Panc1 (cell line): ENCODE measurements around the gene ANKH. TPM values are rescaled to one million over a fixed set of nuclear protein-coding genes. Genes with fewer than 3 reads are reported as not detected.

Experiments
- ATAC-seq: fragments of 200-7000 bp; cut with Tn5 transposase; 2 replicates; pipeline ENCODE4 v1.9.1; 2020; ENCODE audit warnings: mild to moderate bottlenecking, moderate library complexity
- BruUV-seq: library from RNA; stranded (reverse); fragments of 400-500 nt; replicated peaks from 2 replicates; lab custom pipeline; 2021; lab: Mats Ljungman, UMichigan
- CTCF ChIA-PET: fragments of 300-600 bp; sonication (Branson Sonifier 250); formaldehyde crosslinking; loops from one replicate; lab custom pipeline; 2022; ENCODE audit warnings: antibody characterized with exemption; lab: Charles Lee
- POLR2A ChIA-PET: fragments of 300-600 bp; sonication (Branson Sonifier 250); formaldehyde crosslinking; loops from one replicate; lab custom pipeline; 2022; ENCODE audit warnings: antibody characterized with exemption; lab: Charles Lee
- DNase-seq: peaks from one replicate; pipeline ENCODE4 v3.0.0-alpha.2; 2010; ENCODE audit warnings: low read depth, low spot score
- H3K27ac ChIP-seq: 2 replicates; pipeline ENCODE4 v1.5.1; 2011; ENCODE audit warnings: mild to moderate bottlenecking, low read length, inconsistent platforms
- H3K27me3 ChIP-seq: fragments of 200-500 bp; sonication (Bioruptor generic); 2 replicates; pipeline ENCODE4 v1.6.0; 2014; ENCODE audit warnings: low read length, inconsistent platforms; ENCODE audit not compliant: control insufficient read depth, insufficient read depth
- H3K36me3 ChIP-seq: fragments of 200-500 bp; sonication (Bioruptor generic); 2 replicates; pipeline ENCODE4 v1.5.1; 2014; ENCODE audit warnings: inconsistent platforms, mild to moderate bottlenecking, low read length, moderate library complexity; ENCODE audit not compliant: control insufficient read depth, insufficient read depth
- H3K4me1 ChIP-seq: 2 replicates; pipeline ENCODE4 v1.5.1; 2011; ENCODE audit warnings: inconsistent platforms, mild to moderate bottlenecking, low read length, moderate library complexity; ENCODE audit not compliant: control insufficient read depth, insufficient read depth
- H3K4me3 ChIP-seq, 2 experiments: 2 replicates each; pipeline ENCODE4 v1.5.1; 2011 to 2012; ENCODE audit warnings: low read depth in 2 of 2, low read length in 2 of 2, mild to moderate bottlenecking in 2 of 2, inconsistent platforms in 1 of 2, moderate library complexity in 1 of 2
- H3K9me3 ChIP-seq: fragments of 200-500 bp; sonication (Bioruptor generic); 2 replicates; pipeline ENCODE4 v1.5.1; 2014; ENCODE audit warnings: low read depth, mild to moderate bottlenecking, inconsistent platforms, low read length, moderate library complexity; ENCODE audit not compliant: control insufficient read depth, insufficient read depth
- POLR2AphosphoS5 ChIP-seq: IDR thresholded peaks from 2 replicates; pipeline ENCODE4 v1.6.1; 2012; ENCODE audit warnings: mild to moderate bottlenecking, low read depth, low read length, moderate library complexity
- SIN3A ChIP-seq: IDR thresholded peaks from 2 replicates; pipeline ENCODE4 v1.6.1; 2012; ENCODE audit warnings: low read depth, mild to moderate bottlenecking, low read length, moderate library complexity, borderline replicate concordance; ENCODE audit not compliant: insufficient read depth
- TCF7L2 ChIP-seq: IDR thresholded peaks from 2 replicates; pipeline ENCODE4 v1.6.1; 2011; ENCODE audit warnings: mild to moderate bottlenecking, low read depth, low read length, inconsistent platforms
- in situ Hi-C: cut with HindIII; loops from 2 replicates; pipeline ENCODE4 v1.10.0; 2016; ENCODE audit warnings: low sequenced_read_pairs, low pct_unique_long_range_greater_than_20kb
- intact Hi-C: fragments of 100-400 bp; cut with micrococcal nuclease; formaldehyde crosslinking; loops from one replicate; pipeline ENCODE4 v1.10.0; 2022; ENCODE audit not compliant: unreplicated experiment
- total RNA-seq: library from RNA; stranded (reverse); gene quantifications from one replicate; pipeline ENCODE4 v1.2.1, GENCODE V29; 2021; ENCODE audit not compliant: unreplicated experiment
- TF ChIP-seq, protein P1 (sequence below), 2 experiments: IDR thresholded peaks; 2 replicates each; pipeline ENCODE4 v1.6.1; 2011 to 2012; ENCODE audit warnings: low read depth in 2 of 2, control low read depth in 1 of 2, low read length in 1 of 2, mild to moderate bottlenecking in 1 of 2, moderate library complexity in 1 of 2; ENCODE audit not compliant: insufficient read depth in 1 of 2
- TF ChIP-seq, protein P2 (sequence below): fragments of 450-650 bp; IDR thresholded peaks from 2 replicates; pipeline ENCODE4 v1.5.1; 2017; ENCODE audit warnings: mild to moderate bottlenecking

ANKH gene
- total RNA-seq, 1 experiment from 2014 or later = 11.2 TPM

DNA sequence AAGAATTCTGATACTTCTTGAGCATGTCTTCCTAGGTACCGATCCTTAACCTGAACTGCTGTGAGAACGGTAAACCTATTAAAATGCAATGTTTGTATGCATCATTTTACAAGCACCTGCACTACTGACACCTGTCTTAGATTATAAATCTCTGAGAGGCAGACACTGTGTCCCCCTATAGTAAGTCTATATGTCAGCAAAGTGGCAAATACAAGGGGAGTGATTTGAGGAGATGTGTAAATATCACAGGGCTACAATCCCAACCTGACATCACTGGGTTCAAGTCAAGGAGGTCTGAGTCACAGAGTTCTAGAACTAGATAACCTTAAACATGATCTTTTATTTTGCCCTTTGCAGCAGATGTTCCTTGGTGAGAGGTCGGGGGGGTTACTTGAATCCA, 64.1 kb downstream of the ANKH start:
- Histone ChIP-seq H3K4me1 (peaks cover 8% of the 10 kb centered on the region), H3K36me3 (no peaks in the 10 kb centered on the region), H3K27me3 (no peaks in the 10 kb centered on the region), H3K27ac (no peak overlapping the region), H3K9me3 (no peaks in the 10 kb centered on the region), H3K4me3 (no peak overlapping the region)
- intact Hi-C loops = no loop called here
- DNase-seq (no peak), ATAC-seq (no peak)
- ChIA-PET CTCF (no interaction called here), POLR2A (no interaction called here)
- in situ Hi-C loops = no loop called here
- TF ChIP-seq POLR2AphosphoS5 (no peak), TCF7L2 (no peak), SIN3A (no peak)
- TF ChIP-seq, protein P1, sequence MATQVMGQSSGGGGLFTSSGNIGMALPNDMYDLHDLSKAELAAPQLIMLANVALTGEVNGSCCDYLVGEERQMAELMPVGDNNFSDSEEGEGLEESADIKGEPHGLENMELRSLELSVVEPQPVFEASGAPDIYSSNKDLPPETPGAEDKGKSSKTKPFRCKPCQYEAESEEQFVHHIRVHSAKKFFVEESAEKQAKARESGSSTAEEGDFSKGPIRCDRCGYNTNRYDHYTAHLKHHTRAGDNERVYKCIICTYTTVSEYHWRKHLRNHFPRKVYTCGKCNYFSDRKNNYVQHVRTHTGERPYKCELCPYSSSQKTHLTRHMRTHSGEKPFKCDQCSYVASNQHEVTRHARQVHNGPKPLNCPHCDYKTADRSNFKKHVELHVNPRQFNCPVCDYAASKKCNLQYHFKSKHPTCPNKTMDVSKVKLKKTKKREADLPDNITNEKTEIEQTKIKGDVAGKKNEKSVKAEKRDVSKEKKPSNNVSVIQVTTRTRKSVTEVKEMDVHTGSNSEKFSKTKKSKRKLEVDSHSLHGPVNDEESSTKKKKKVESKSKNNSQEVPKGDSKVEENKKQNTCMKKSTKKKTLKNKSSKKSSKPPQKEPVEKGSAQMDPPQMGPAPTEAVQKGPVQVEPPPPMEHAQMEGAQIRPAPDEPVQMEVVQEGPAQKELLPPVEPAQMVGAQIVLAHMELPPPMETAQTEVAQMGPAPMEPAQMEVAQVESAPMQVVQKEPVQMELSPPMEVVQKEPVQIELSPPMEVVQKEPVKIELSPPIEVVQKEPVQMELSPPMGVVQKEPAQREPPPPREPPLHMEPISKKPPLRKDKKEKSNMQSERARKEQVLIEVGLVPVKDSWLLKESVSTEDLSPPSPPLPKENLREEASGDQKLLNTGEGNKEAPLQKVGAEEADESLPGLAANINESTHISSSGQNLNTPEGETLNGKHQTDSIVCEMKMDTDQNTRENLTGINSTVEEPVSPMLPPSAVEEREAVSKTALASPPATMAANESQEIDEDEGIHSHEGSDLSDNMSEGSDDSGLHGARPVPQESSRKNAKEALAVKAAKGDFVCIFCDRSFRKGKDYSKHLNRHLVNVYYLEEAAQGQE (IDR thresholded peaks at IDR 0.05; ENCODE audit: insufficient read depth in 1 of 2, low read depth in 2 of 2, low read length in 1 of 2) = no peak
- TF ChIP-seq, protein P2, sequence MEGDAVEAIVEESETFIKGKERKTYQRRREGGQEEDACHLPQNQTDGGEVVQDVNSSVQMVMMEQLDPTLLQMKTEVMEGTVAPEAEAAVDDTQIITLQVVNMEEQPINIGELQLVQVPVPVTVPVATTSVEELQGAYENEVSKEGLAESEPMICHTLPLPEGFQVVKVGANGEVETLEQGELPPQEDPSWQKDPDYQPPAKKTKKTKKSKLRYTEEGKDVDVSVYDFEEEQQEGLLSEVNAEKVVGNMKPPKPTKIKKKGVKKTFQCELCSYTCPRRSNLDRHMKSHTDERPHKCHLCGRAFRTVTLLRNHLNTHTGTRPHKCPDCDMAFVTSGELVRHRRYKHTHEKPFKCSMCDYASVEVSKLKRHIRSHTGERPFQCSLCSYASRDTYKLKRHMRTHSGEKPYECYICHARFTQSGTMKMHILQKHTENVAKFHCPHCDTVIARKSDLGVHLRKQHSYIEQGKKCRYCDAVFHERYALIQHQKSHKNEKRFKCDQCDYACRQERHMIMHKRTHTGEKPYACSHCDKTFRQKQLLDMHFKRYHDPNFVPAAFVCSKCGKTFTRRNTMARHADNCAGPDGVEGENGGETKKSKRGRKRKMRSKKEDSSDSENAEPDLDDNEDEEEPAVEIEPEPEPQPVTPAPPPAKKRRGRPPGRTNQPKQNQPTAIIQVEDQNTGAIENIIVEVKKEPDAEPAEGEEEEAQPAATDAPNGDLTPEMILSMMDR = no peak
- BruUV-seq = no TSS peak

DNA sequence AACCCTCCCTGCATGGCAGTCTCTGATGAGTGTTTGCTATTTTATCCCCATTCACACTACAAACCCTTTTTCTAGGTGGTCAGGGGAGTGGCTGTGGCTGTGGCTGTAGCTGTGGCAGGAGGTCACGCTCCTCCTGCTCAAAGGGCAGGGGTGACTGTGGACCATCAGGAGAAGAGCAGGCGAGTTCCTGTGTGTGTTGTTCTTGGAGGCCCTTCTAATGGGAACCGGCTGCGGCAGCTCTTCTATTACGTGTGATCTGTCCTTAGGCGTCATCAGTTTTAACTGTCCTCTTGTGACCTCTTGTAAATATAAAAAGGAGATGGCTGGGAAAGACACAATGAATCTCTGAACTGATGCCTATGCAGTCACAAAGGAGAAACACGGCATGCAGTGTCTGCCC, 65.1 kb downstream of the ANKH start:
- DNase-seq (no peak), ATAC-seq (no peak)
- TF ChIP-seq TCF7L2 (no peak), POLR2AphosphoS5 (no peak)
- TF ChIP-seq, protein P2 = no peak
- TF ChIP-seq, protein P1 (IDR thresholded peaks at IDR 0.05; ENCODE audit: insufficient read depth in 1 of 2, low read depth in 2 of 2, low read length in 1 of 2) = no peak
- BruUV-seq = no TSS peak
- intact Hi-C loops (no loop called here), in situ Hi-C loops (no loop called here)
- no peaks in the 10 kb centered on the region for H3K36me3 ChIP-seq
- peaks cover 8% of the 10 kb centered on the region for H3K4me1 ChIP-seq
- no peak overlapping the region for H3K27ac ChIP-seq
- H3K9me3 ChIP-seq = no peaks in the 10 kb centered on the region
- H3K27me3 ChIP-seq = no peaks in the 10 kb centered on the region
- no peak overlapping the region for H3K4me3 ChIP-seq
- ChIA-PET CTCF (no interaction called here), POLR2A (no interaction called here)
